SK-N-SH treated with all-trans-retinoic acid at 6 μM for 48 hours (cell line): ENCODE results near the gene CDA.

Source experiments
- ARNTL ChIP-seq: fragments of 450-650 bp; formaldehyde crosslinking; IDR thresholded peaks from 2 replicates; pipeline ENCODE4 v1.5.0; 2020; ENCODE audit warnings: low read depth, mild to moderate bottlenecking, moderate library complexity, borderline replicate concordance
- CSDC2 ChIP-seq: fragments of 250-450 bp; sonication (Bioruptor Pico); IDR thresholded peaks from 2 replicates; pipeline ENCODE4 v1.5.0; 2020; ENCODE audit warnings: mild to moderate bottlenecking, moderate library complexity
- ESRRG ChIP-seq: fragments of 250-450 bp; sonication (Bioruptor Pico); IDR thresholded peaks from 2 replicates; pipeline ENCODE4 v1.6.1; 2021; ENCODE audit warnings: mild to moderate bottlenecking
- ISL1 ChIP-seq: fragments of 250-450 bp; sonication (Bioruptor Pico); IDR thresholded peaks from 2 replicates; pipeline ENCODE4 v2.1.2; 2022; ENCODE audit warnings: mild to moderate bottlenecking, moderate library complexity
- OSR1 ChIP-seq: fragments of 250-450 bp; sonication (Bioruptor Pico); IDR thresholded peaks from 2 replicates; pipeline ENCODE4 v1.8.0; 2022; ENCODE audit warnings: moderate library complexity, mild to moderate bottlenecking, inconsistent platforms
- TCF4 ChIP-seq: fragments of 250-450 bp; sonication (Bioruptor Pico); IDR thresholded peaks from 2 replicates; pipeline ENCODE4 v1.8.0; 2021; ENCODE audit warnings: mild to moderate bottlenecking, moderate library complexity, borderline replicate concordance
- TOX ChIP-seq: fragments of 250-450 bp; sonication (Bioruptor Pico); IDR thresholded peaks from 2 replicates; pipeline ENCODE4 v1.8.0; 2021; ENCODE audit warnings: mild to moderate bottlenecking, moderate library complexity, borderline replicate concordance
- ZC3H10 ChIP-seq: fragments of 250-450 bp; sonication (Bioruptor Pico); IDR thresholded peaks from 2 replicates; pipeline ENCODE4 v1.5.1; 2021; ENCODE audit warnings: mild to moderate bottlenecking, moderate library complexity
- ZFP3 ChIP-seq: fragments of 250-450 bp; sonication (Bioruptor Pico); IDR thresholded peaks from 2 replicates; pipeline ENCODE4 v1.5.0; 2020; ENCODE audit warnings: mild to moderate bottlenecking, moderate library complexity
- ZFP30 ChIP-seq: fragments of 450-650 bp; formaldehyde crosslinking; IDR thresholded peaks from 2 replicates; pipeline ENCODE4 v1.5.0; 2022; ENCODE audit warnings: mild to moderate bottlenecking, moderate library complexity
- ZNF70 ChIP-seq: fragments of 450-650 bp; formaldehyde crosslinking; IDR thresholded peaks from 2 replicates; pipeline ENCODE4 v1.5.0; 2020; ENCODE audit warnings: mild to moderate bottlenecking, moderate library complexity
- TF ChIP-seq, protein P1 (sequence below): fragments of 250-450 bp; sonication (Bioruptor Pico); IDR thresholded peaks from 2 replicates; pipeline ENCODE4 v1.8.0; 2020; ENCODE audit warnings: mild to moderate bottlenecking, moderate library complexity, borderline replicate concordance

DNA sequence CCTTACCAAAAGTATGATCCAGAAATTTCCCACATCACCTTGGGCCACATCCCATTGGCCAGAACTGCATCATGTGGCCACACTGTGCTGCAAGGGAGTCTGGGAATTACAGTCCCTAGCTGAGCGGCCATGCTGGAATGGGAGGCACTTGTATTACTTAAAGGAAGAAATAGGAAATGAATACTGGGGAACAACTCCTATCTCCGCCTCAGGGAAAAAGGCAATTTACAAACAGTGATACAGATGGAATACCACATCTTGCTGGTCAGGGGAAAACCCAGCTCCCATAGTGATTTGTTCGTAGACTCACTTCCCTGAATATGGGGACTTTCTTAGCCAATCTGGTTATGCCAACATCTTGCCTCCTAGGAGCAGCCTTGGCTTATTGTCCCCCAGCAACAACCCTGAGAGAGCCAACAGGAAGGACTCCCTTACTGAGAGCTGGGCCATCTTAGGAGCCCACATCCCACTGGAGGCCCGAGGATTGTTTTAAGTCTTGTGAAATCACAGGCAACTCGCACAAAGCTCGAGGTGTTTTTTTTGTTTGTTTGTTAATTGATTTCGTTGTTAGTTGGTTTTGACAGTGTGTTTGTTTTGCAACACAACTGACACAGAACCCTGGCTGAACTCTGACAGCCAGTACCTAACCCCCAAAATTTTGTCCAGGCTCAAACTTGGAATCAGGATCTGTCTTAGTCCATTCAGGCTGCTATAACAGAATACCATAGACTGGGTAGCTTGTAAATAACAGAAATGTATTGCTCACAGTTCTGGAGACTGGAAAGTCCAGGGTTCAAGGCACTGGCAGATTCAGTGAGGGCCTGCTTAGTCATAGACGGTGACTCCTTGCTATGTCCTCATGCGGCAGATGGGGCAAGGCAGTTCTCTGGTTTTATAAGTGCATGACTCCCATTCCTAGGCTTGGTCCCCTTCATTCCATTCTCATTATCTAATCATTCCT lies 14.9 kb downstream of the CDA start:
- TF ChIP-seq ARNTL (CRISPR knock-in tag) (no peak), ZFP30 (CRISPR knock-in tag) (no peak), ZC3H10 (CRISPR knock-in tag) (no peak), ESRRG (CRISPR knock-in tag) (no peak), ZFP3 (CRISPR knock-in tag) (no peak), OSR1 (CRISPR knock-in tag) (no peak), CSDC2 (no peak), TOX (CRISPR knock-in tag) (no peak), ZNF70 (no peak), TCF4 (CRISPR knock-in tag) (no peak), ISL1 (no peak)
- TF ChIP-seq, protein P1, sequence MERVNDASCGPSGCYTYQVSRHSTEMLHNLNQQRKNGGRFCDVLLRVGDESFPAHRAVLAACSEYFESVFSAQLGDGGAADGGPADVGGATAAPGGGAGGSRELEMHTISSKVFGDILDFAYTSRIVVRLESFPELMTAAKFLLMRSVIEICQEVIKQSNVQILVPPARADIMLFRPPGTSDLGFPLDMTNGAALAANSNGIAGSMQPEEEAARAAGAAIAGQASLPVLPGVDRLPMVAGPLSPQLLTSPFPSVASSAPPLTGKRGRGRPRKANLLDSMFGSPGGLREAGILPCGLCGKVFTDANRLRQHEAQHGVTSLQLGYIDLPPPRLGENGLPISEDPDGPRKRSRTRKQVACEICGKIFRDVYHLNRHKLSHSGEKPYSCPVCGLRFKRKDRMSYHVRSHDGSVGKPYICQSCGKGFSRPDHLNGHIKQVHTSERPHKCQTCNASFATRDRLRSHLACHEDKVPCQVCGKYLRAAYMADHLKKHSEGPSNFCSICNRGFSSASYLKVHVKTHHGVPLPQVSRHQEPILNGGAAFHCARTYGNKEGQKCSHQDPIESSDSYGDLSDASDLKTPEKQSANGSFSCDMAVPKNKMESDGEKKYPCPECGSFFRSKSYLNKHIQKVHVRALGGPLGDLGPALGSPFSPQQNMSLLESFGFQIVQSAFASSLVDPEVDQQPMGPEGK (CRISPR knock-in tag): no peak
